Measurements from ENCODE around the gene PTPRN. TPM values are rescaled to one million over a fixed set of nuclear protein-coding genes. Genes with fewer than 3 reads are reported as not detected.

The PTPRN gene
- total and polyA plus RNA-seq, 10 of the 15 experiments (the other 5 are each of a cell fraction or from before 2014, with no cell fraction given), result 0.28 to 0.69 TPM; not detected in 8

DNA sequence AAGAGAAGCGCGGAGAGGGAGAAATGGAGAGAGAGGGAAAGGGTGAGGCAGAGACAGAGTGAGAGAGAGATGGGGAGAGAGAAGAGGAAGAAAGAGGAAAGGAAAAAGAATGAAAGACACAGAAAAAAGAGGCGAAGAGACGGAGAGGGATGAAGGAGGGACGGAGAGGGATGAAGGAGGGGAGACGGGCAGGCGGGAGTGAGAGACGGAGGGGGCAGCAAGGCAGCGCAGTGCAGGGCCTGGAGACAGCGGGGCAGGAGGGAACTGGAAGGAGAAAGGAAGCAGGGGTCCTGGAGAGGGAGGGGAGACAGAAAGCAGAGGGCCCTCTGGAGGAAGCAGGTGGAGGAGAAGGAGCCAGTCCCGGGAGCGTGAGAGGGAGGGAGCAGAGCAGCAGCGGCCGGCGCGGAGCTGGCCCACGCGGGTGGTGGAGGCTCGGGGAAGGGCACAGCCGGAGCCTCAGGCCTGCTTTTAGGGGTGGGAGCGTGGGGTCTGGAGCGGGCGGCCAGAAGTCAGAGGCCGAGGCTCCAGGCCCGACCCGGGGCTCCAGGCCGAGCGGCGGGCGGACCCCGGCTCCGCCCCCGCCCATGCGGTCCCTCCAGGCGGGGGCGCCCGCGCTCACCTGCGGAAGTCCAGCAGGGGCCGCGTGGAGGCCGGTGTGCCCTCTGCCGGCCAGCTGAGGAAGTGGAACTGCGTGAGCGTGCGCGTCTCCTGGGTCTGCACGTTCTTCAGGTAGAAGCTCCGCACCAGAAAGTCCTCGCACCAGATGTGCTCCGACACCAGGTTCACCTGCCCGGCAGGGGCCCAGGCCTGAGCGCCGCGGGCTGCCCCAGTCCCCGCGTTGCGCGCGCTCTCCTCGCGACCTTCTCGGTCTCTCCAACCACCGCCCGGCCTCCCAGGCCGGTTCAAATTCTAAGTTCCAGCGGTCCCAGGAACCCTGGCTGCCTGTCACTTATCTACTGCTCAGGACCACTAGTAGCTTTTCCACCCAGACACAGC, 14.5 kb downstream of the PTPRN start (continued):
- TF ChIP-seq FOXM1 (IDR thresholded peaks at IDR 0.05; ENCODE audit: low read depth, low read length) (no peak; the same call in 1 of the 2 replicates), POU2F2 (IDR thresholded peaks at IDR 0.05; ENCODE audit: borderline replicate concordance, low read depth, low read length) (peak; percentile 58; the same call in 1 of the 3 replicates), POLR2AphosphoS5 (IDR thresholded peaks at IDR 0.05; ENCODE audit: low read length) (peak; percentile 46; the same call in 1 of the 2 replicates), SMAD5 (IDR thresholded peaks at IDR 0.05; ENCODE audit: low read depth) (no peak), ELK1 (IDR thresholded peaks at IDR 0.05; ENCODE audit: low read depth, low read length) (0 out of 2 replicates have a peak, but pooled peaks have one; percentile 46), ZBTB40 (IDR thresholded peaks at IDR 0.05; ENCODE audit: borderline replicate concordance) (0 out of 2 replicates have a peak, but pooled peaks have one; percentile 14), NBN (IDR thresholded peaks at IDR 0.05) (no peak; the same call in 1 of the 2 replicates), CBX5 (IDR thresholded peaks at IDR 0.05; ENCODE audit: low read depth) (no peak), MEF2A (IDR thresholded peaks at IDR 0.05; ENCODE audit: insufficient read depth, low read depth, low read length) (peak; percentile 27; the same call in 1 of the 2 replicates), CTCF (IDR thresholded peaks at IDR 0.05 in 2 of 3, conservative IDR thresholded peaks at IDR 0.05 in 1 of 3; ENCODE audit: control insufficient read depth in 2 of 3, extremely low read depth in 1 of 3, insufficient read depth in 1 of 3, low read depth in 3 of 3, low read length in 3 of 3) (peak; percentile 98 to 99 (median 99)), SP1 (IDR thresholded peaks at IDR 0.05; ENCODE audit: low read depth, low read length) (peak; percentile 68), SMARCA5 (IDR thresholded peaks at IDR 0.05) (peak; percentile 100)
- TF ChIP-seq, protein P1, sequence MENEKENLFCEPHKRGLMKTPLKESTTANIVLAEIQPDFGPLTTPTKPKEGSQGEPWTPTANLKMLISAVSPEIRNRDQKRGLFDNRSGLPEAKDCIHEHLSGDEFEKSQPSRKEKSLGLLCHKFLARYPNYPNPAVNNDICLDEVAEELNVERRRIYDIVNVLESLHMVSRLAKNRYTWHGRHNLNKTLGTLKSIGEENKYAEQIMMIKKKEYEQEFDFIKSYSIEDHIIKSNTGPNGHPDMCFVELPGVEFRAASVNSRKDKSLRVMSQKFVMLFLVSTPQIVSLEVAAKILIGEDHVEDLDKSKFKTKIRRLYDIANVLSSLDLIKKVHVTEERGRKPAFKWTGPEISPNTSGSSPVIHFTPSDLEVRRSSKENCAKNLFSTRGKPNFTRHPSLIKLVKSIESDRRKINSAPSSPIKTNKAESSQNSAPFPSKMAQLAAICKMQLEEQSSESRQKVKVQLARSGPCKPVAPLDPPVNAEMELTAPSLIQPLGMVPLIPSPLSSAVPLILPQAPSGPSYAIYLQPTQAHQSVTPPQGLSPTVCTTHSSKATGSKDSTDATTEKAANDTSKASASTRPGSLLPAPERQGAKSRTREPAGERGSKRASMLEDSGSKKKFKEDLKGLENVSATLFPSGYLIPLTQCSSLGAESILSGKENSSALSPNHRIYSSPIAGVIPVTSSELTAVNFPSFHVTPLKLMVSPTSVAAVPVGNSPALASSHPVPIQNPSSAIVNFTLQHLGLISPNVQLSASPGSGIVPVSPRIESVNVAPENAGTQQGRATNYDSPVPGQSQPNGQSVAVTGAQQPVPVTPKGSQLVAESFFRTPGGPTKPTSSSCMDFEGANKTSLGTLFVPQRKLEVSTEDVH (IDR thresholded peaks at IDR 0.05; ENCODE audit: low read depth, partially characterized antibody), result no peak

Data from GM12878 (cell line).